Calu3 (cell line): ENCODE data around the gene RBBP6. TPM values are rescaled to one million over a fixed set of nuclear protein-coding genes. Genes with fewer than 3 reads are reported as not detected.

Experiments used
- BruUV-seq: library from RNA; stranded (reverse); fragments of 400-500 nt; replicated peaks from 2 replicates; lab custom pipeline; 2021; lab: Mats Ljungman, UMichigan
- CTCF ChIA-PET: fragments of 300-600 bp; sonication (Branson Sonifier 250); formaldehyde crosslinking; loops from one replicate; lab custom pipeline; 2022; ENCODE audit warnings: antibody characterized with exemption; lab: Charles Lee
- DNase-seq: peaks from one replicate; pipeline ENCODE4 v3.0.0; 2022
- H3K27ac Mint-ChIP-seq: one replicate; pipeline ENCODE4 v1.8.0; 2022; ENCODE audit warnings: mixed read lengths; ENCODE audit not compliant: unreplicated experiment
- H3K27me3 Mint-ChIP-seq: one replicate; pipeline ENCODE4 v1.8.0; 2022; ENCODE audit warnings: mixed read lengths; ENCODE audit not compliant: unreplicated experiment
- H3K36me3 Mint-ChIP-seq: one replicate; pipeline ENCODE4 v1.8.0; 2022; ENCODE audit warnings: mild to moderate bottlenecking, moderate library complexity, mixed read lengths; ENCODE audit not compliant: insufficient read depth, unreplicated experiment
- H3K4me1 Mint-ChIP-seq: one replicate; pipeline ENCODE4 v1.8.0; 2022; ENCODE audit warnings: mild to moderate bottlenecking, low read depth, mixed read lengths; ENCODE audit not compliant: unreplicated experiment
- H3K4me3 Mint-ChIP-seq: one replicate; pipeline ENCODE4 v1.8.0; 2022; ENCODE audit warnings: mild to moderate bottlenecking, low read depth, moderate library complexity, mixed read lengths; ENCODE audit not compliant: unreplicated experiment
- H3K9me3 Mint-ChIP-seq: one replicate; pipeline ENCODE4 v1.8.0; 2022; ENCODE audit warnings: low read depth, mixed read lengths; ENCODE audit not compliant: unreplicated experiment
- CTCF ChIP-seq: fragments of 200-600 bp; IDR thresholded peaks from one replicate; pipeline ENCODE4 v1.8.0; 2022; ENCODE audit warnings: antibody characterized with exemption; ENCODE audit not compliant: unreplicated experiment
- intact Hi-C: fragments of 100-400 bp; cut with micrococcal nuclease; formaldehyde crosslinking; loops from one replicate; pipeline ENCODE4 v1.10.0; 2022; ENCODE audit not compliant: unreplicated experiment
- total RNA-seq: library from RNA; stranded (reverse); gene quantifications from 2 replicates; pipeline ENCODE4 v1.2.3, GENCODE V29; 2022

RBBP6 gene
- total RNA-seq, 1 experiment from 2014 or later: 56.8 TPM

- no TSS peak for BruUV-seq
- intact Hi-C loops: no loop called here
- CTCF ChIA-PET: interaction anchor here (0.5 to 2.1 kb wide), 3 partner anchors 10 to 117 kb away, joined by 3 to 9 read pairs (median 4); no protein-coding TSS in a partner anchor
Measured at GRCh38 chr16:24515186-24515585, 24.2 kb upstream of the RBBP6 start.

GRCh38 chr16:24516900-24517669 lies 22.3 kb upstream of the RBBP6 start:
- intact Hi-C loops: loop anchor here (1.0 kb wide), 1 partner anchor 283 kb away; no protein-coding TSS in a partner anchor
- peak; percentile 82 for TF ChIP-seq CTCF
- no peak overlapping the region for H3K27ac Mint-ChIP-seq
- BruUV-seq: no TSS peak
- peaks cover 14% of the 10 kb centered on the region for H3K4me1 Mint-ChIP-seq
- CTCF ChIA-PET: interaction anchor here (0.6 to 2.1 kb wide), 14 partner anchors 10 to 674 kb away, joined by 3 to 9 read pairs (median 5); partner anchors contain the start of gene RBBP6
- H3K27me3 Mint-ChIP-seq: peaks cover 47% of the 10 kb centered on the region
- peak overlapping the region; percentile 36 for H3K4me3 Mint-ChIP-seq
- no peaks in the 10 kb centered on the region for H3K36me3 Mint-ChIP-seq
- no peaks in the 10 kb centered on the region for H3K9me3 Mint-ChIP-seq
- DNase-seq: peak; percentile 91

More at GRCh38 chr16:24515186-24515585, 24.2 kb upstream of the RBBP6 start:
- DNase-seq: no peak
- Mint-ChIP-seq H3K4me3 (no peak overlapping the region), H3K27me3 (peaks cover 66% of the 10 kb centered on the region), H3K27ac (no peak overlapping the region), H3K9me3 (no peaks in the 10 kb centered on the region), H3K4me1 (peaks cover 6% of the 10 kb centered on the region), H3K36me3 (no peaks in the 10 kb centered on the region)
- TF ChIP-seq CTCF: no peak

GRCh38 chr16:24518498-24518897 lies 20.9 kb upstream of the RBBP6 start:
- TF ChIP-seq CTCF: no peak
- no peak for DNase-seq
- Mint-ChIP-seq H3K9me3 (no peaks in the 10 kb centered on the region), H3K4me1 (peaks cover 14% of the 10 kb centered on the region), H3K27ac (no peak overlapping the region), H3K4me3 (no peak overlapping the region), H3K27me3 (peaks cover 32% of the 10 kb centered on the region), H3K36me3 (no peaks in the 10 kb centered on the region)
- CTCF ChIA-PET: no interaction called here
- intact Hi-C loops: no loop called here
- no TSS peak for BruUV-seq

GRCh38 chr16:24520983-24521382 lies 18.4 kb upstream of the RBBP6 start:
- TF ChIP-seq CTCF: no peak
- Mint-ChIP-seq H3K9me3 (no peaks in the 10 kb centered on the region), H3K36me3 (no peaks in the 10 kb centered on the region), H3K27ac (no peak overlapping the region), H3K4me1 (peaks cover 14% of the 10 kb centered on the region), H3K4me3 (no peak overlapping the region), H3K27me3 (peaks cover 22% of the 10 kb centered on the region)
- CTCF ChIA-PET: interaction anchor here (0.5 to 1.0 kb wide), 2 partner anchors 20 to 43 kb away, joined by 3 read pairs; no protein-coding TSS in a partner anchor
- intact Hi-C loops: no loop called here
- no TSS peak for BruUV-seq
- no peak for DNase-seq
